ENCODE measurements around the gene ACP1. TPM values are rescaled to one million over a fixed set of nuclear protein-coding genes. Genes with fewer than 3 reads are reported as not detected.

Gene ACP1
- total RNA-seq, 2 donors from 2014 or later, result 111 to 144 TPM

GRCh38 chr2:270861-271260, 6.1 kb downstream of the ACP1 start:
- H3K4me3 ChIP-seq (ENCODE audit: low read length), result no peak overlapping the region

GRCh38 chr2:271917-272316, 7.2 kb downstream of the ACP1 start:
- Histone ChIP-seq H3K4me1 (ENCODE audit: control insufficient read depth, insufficient read depth, low read length) (no peaks in the 10 kb centered on the region), H3K36me3 (ENCODE audit: control insufficient read depth, insufficient read depth, low read length) (peaks cover 50% of the 10 kb centered on the region), H3K9ac (ENCODE audit: extremely low read depth, low read length, poor library complexity, severe bottlenecking) (no peak overlapping the region), H3K27me3 (ENCODE audit: control insufficient read depth, insufficient read depth, low read length, poor library complexity, severe bottlenecking) (no peaks in the 10 kb centered on the region), H3K9me3 (ENCODE audit: control insufficient read depth, low read length) (no peaks in the 10 kb centered on the region), H3K4me3 (ENCODE audit: low read length) (no peak overlapping the region), H3K27ac (ENCODE audit: low read depth, low read length) (no peak overlapping the region)
- Mint-ChIP-seq H3K9me3 (no peaks in the 10 kb centered on the region), H3K27me3 (ENCODE audit: insufficient read depth) (no peaks in the 10 kb centered on the region), H3K36me3 (ENCODE audit: low read depth) (peaks cover 23% of the 10 kb centered on the region), H3K27ac (peak overlapping the region; percentile 70), H3K4me3 (no peak overlapping the region), H3K4me1 (peaks cover 3% of the 10 kb centered on the region)
- no peak for TF ChIP-seq CTCF (conservative IDR thresholded peaks at IDR 0.05)
- no peak for DNase-seq
- WGBS, 2 experiments (ENCODE audit: insufficient coverage in 1 of 2, insufficient read length in 1 of 2), result 91 to 100% methylated on average over 1 to 12 of the region's 12 CpGs

More at GRCh38 chr2:270861-271260, 6.1 kb downstream of the ACP1 start:
- Mint-ChIP-seq H3K4me3 (no peak overlapping the region), H3K27ac (peak overlapping the region; percentile 48), H3K36me3 (ENCODE audit: low read depth) (peaks cover 19% of the 10 kb centered on the region), H3K9me3 (no peaks in the 10 kb centered on the region), H3K4me1 (peaks cover 8% of the 10 kb centered on the region), H3K27me3 (ENCODE audit: insufficient read depth) (no peaks in the 10 kb centered on the region)
- Histone ChIP-seq H3K27ac (ENCODE audit: low read depth, low read length) (no peak overlapping the region), H3K4me1 (ENCODE audit: control insufficient read depth, insufficient read depth, low read length) (no peaks in the 10 kb centered on the region), H3K9ac (ENCODE audit: extremely low read depth, low read length, poor library complexity, severe bottlenecking) (no peak overlapping the region), H3K27me3 (ENCODE audit: control insufficient read depth, insufficient read depth, low read length, poor library complexity, severe bottlenecking) (no peaks in the 10 kb centered on the region), H3K36me3 (ENCODE audit: control insufficient read depth, insufficient read depth, low read length) (peaks cover 41% of the 10 kb centered on the region), H3K9me3 (ENCODE audit: control insufficient read depth, low read length) (no peaks in the 10 kb centered on the region)
- 96 to 100% methylated on average over 4 of the region's 4 CpGs for WGBS, 2 experiments (ENCODE audit: insufficient coverage in 1 of 2, insufficient read length in 1 of 2)
- DNase-seq, result no peak
- TF ChIP-seq CTCF (conservative IDR thresholded peaks at IDR 0.05), result no peak

- Mint-ChIP-seq H3K27ac (no peak overlapping the region), H3K36me3 (ENCODE audit: low read depth) (peaks cover 36% of the 10 kb centered on the region), H3K9me3 (no peaks in the 10 kb centered on the region), H3K4me3 (no peak overlapping the region), H3K4me1 (no peaks in the 10 kb centered on the region), H3K27me3 (ENCODE audit: insufficient read depth) (no peaks in the 10 kb centered on the region)
- Histone ChIP-seq H3K4me3 (ENCODE audit: low read length) (no peak overlapping the region), H3K4me1 (ENCODE audit: control insufficient read depth, insufficient read depth, low read length) (no peaks in the 10 kb centered on the region), H3K27me3 (ENCODE audit: control insufficient read depth, insufficient read depth, low read length, poor library complexity, severe bottlenecking) (no peaks in the 10 kb centered on the region), H3K27ac (ENCODE audit: low read depth, low read length) (no peak overlapping the region), H3K9ac (ENCODE audit: extremely low read depth, low read length, poor library complexity, severe bottlenecking) (no peak overlapping the region), H3K36me3 (ENCODE audit: control insufficient read depth, insufficient read depth, low read length) (peaks cover 62% of the 10 kb centered on the region), H3K9me3 (ENCODE audit: control insufficient read depth, low read length) (no peaks in the 10 kb centered on the region)
- no peak for DNase-seq
- 97 to 100% methylated on average over 1 to 5 of the region's 6 CpGs for WGBS, 2 experiments (ENCODE audit: insufficient coverage in 1 of 2, insufficient read length in 1 of 2)
- no peak for TF ChIP-seq CTCF (conservative IDR thresholded peaks at IDR 0.05)
Measured at GRCh38 chr2:273333-273732, 8.6 kb downstream of the ACP1 start.

Data from endodermal cell (in vitro differentiated cells).